ENCODE data around the gene CFAP161. TPM values are rescaled to one million over a fixed set of nuclear protein-coding genes. Genes with fewer than 3 reads are reported as not detected.

Gene CFAP161
- total RNA-seq, 3 donors from 2014 or later, result 0.66 to 1.0 TPM; not detected in 1

DNA sequence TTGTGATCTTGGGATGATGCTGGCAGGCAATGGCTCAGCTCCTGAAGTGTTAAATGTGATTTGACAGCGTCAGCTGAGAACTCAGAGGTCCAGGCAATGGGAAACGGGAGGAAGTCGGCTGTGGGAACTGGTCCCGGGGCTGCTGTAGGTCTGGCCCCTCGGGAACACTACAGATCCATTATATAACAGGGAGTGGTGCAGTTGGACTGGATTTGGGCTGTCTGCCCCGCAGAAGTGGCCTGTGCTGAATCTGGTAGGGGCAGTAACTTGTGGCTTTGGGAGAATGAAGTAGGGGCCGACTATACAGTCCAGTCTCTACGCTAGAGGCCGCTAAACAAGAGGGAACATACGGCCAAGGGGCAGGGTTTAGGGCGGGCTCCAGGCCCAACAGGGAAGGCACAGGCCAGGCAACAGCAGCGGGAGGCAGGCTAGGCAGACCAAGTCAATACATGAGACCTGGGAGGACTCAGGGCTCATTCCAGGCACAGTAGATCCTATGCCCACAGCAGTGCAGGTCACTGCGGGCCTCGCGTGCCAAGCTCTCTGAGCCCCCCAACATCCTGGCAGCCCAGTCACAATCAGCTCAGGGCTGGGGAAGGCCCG, 42.3 kb downstream of the CFAP161 start:
- Histone ChIP-seq H3K4me1 (no peaks in the 10 kb centered on the region), H3K27ac (peak overlapping the region in 1 of 2 donors; percentile 74), H3K9me3 (no peaks in the 10 kb centered on the region), H3K36me3 (no peaks in the 10 kb centered on the region), H3K4me3 (no peak overlapping the region), H3K27me3 (no peaks in the 10 kb centered on the region)
- intact Hi-C loops (cut with DNase I; ENCODE audit: low total_unique reads), result no loop called here
- no peak for TF ChIP-seq POLR2AphosphoS5 (IDR thresholded peaks at IDR 0.05)
- TF ChIP-seq POLR2A (IDR thresholded peaks at IDR 0.05), result no peak
- no peak for TF ChIP-seq CTCF (IDR thresholded peaks at IDR 0.05)
- no peak for DNase-seq (ENCODE audit: low spot score in 2 of 2)

DNA sequence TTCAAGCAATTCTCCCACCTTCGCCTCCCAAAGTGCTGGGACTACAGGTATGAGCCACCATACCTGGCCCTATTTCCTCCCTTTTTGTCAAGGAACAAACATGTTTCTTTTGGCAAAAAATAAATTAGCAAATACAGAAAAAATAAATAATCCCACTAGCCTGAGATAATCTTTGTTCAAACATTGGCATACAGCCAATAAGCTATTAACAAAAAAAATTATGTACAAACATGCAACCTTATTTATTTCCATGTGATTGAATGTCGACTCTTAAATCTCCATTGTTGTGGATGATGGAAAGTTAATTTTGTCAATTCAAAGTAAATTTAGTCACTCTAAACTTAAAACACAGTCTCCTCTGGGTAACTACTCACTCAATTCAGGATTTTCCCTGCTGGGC, 44.3 kb downstream of the CFAP161 start:
- no peaks in the 10 kb centered on the region for H3K9me3 ChIP-seq
- no peak for DNase-seq (ENCODE audit: low spot score in 2 of 2)
- H3K4me3 ChIP-seq, result no peak overlapping the region
- no peaks in the 10 kb centered on the region for H3K36me3 ChIP-seq
- no peaks in the 10 kb centered on the region for H3K4me1 ChIP-seq
- intact Hi-C loops (cut with DNase I; ENCODE audit: low total_unique reads), result no loop called here
- H3K27me3 ChIP-seq, result no peaks in the 10 kb centered on the region
- no peak overlapping the region for H3K27ac ChIP-seq
- TF ChIP-seq CTCF (IDR thresholded peaks at IDR 0.05) (no peak), POLR2AphosphoS5 (IDR thresholded peaks at IDR 0.05) (no peak), POLR2A (IDR thresholded peaks at IDR 0.05) (no peak)

- TF ChIP-seq POLR2AphosphoS5 (IDR thresholded peaks at IDR 0.05), result no peak
- TF ChIP-seq CTCF (IDR thresholded peaks at IDR 0.05), result no peak
- TF ChIP-seq POLR2A (IDR thresholded peaks at IDR 0.05), result no peak
- no peaks in the 10 kb centered on the region for H3K36me3 ChIP-seq
- H3K4me3 ChIP-seq, result no peak overlapping the region
- no peaks in the 10 kb centered on the region for H3K27me3 ChIP-seq
- intact Hi-C loops (cut with DNase I; ENCODE audit: low total_unique reads), result no loop called here
- no peak for DNase-seq (ENCODE audit: low spot score in 2 of 2)
- H3K27ac ChIP-seq, result peak overlapping the region in 1 of 2 donors; percentile 74
- H3K9me3 ChIP-seq, result no peaks in the 10 kb centered on the region
- no peaks in the 10 kb centered on the region for H3K4me1 ChIP-seq
Measured at GRCh38 chr15:81181220-81181619, 47.1 kb downstream of the CFAP161 start.

- no peak for DNase-seq (ENCODE audit: low spot score in 2 of 2)
- intact Hi-C loops (cut with DNase I; ENCODE audit: low total_unique reads), result no loop called here
Measured at GRCh38 chr15:81182031-81182755, 48.1 kb downstream of the CFAP161 start.

More at GRCh38 chr15:81182031-81182755, 48.1 kb downstream of the CFAP161 start:
- Histone ChIP-seq H3K27ac (peak overlapping the region; percentile 4 to 74), H3K36me3 (no peaks in the 10 kb centered on the region), H3K4me3 (peak overlapping the region; percentile 45 to 62 (median 46)), H3K9me3 (no peaks in the 10 kb centered on the region), H3K27me3 (no peaks in the 10 kb centered on the region), H3K4me1 (no peaks in the 10 kb centered on the region)
- TF ChIP-seq POLR2A (IDR thresholded peaks at IDR 0.05) (no peak), POLR2AphosphoS5 (IDR thresholded peaks at IDR 0.05) (no peak), CTCF (IDR thresholded peaks at IDR 0.05) (no peak)
